GM12878 (cell line): Measurements from ENCODE around the gene PGLYRP2. TPM values are rescaled to one million over a fixed set of nuclear protein-coding genes. Genes with fewer than 3 reads are reported as not detected.

ENCODE experiments used
- ATAC-seq: fragments of 200-7000 bp; cut with Tn5 transposase; 3 replicates; pipeline ENCODE4 v1.9.1; 2020; ENCODE audit warnings: mild to moderate bottlenecking, moderate library complexity
- BruUV-seq: library from RNA; stranded (reverse); fragments of 400-500 nt; replicated peaks from 2 replicates; lab custom pipeline; 2021; lab: Mats Ljungman, UMichigan
- CTCF ChIA-PET: fragments of 300-600 bp; sonication (Branson Sonifier 250); formaldehyde crosslinking; extraction: SDS; loops from one replicate; lab custom pipeline; 2021; ENCODE audit warnings: inconsistent platforms; lab: Yijun Ruan, JAX
- POLR2A ChIA-PET: fragments of 350-600 bp; formaldehyde crosslinking; extraction: SDS; loops from one replicate; lab custom pipeline; 2021; ENCODE audit warnings: inconsistent platforms; lab: Charles Lee
- RAD21 ChIA-PET: fragments of 300-600 bp; sonication (Branson Sonifier 250); formaldehyde crosslinking; loops from one replicate; lab custom pipeline; 2023; ENCODE audit warnings: antibody characterized with exemption; ENCODE audit not compliant: unreplicated experiment; lab: Charles Lee
- SMC1A ChIA-PET: fragments of 300-600 bp; sonication (Branson Sonifier 250); formaldehyde crosslinking; loops from one replicate; lab custom pipeline; 2023; ENCODE audit not compliant: unreplicated experiment, uncharacterized antibody; lab: Charles Lee
- DNase-seq: peaks from one replicate; pipeline ENCODE4 v3.0.0-alpha.2; 2011; ENCODE audit warnings: low read depth, low spot score
- FAIRE-seq: peaks from 3 replicates; lab custom pipeline; 2011; peaks lifted over from hg19 to GRCh38; lab: Jason Lieb, UNC
- H2AFZ ChIP-seq: 2 replicates; pipeline ENCODE4 v1.6.0; 2011; ENCODE audit warnings: low read depth, low read length, control low read depth; ENCODE audit not compliant: control insufficient read depth
- H3K27ac ChIP-seq: 2 replicates; pipeline ENCODE4 v1.5.1; 2011; ENCODE audit warnings: control low read depth; ENCODE audit not compliant: control insufficient read depth, insufficient read depth
- H3K27me3 ChIP-seq, 2 experiments: replicated peaks in 1 of 2; 2 replicates each; pipeline versions ENCODE4 v1.6.0 to v1.6.1; 2011; ENCODE audit warnings: low read length in 1 of 2; ENCODE audit not compliant: control insufficient read depth in 2 of 2, insufficient read depth in 2 of 2
- H3K36me3 ChIP-seq, 2 experiments: 2 replicates each; pipeline ENCODE4 v1.5.1; 2011; ENCODE audit warnings: low read length in 1 of 2; ENCODE audit not compliant: control insufficient read depth in 2 of 2, insufficient read depth in 2 of 2
- H3K4me1 ChIP-seq: 2 replicates; pipeline ENCODE4 v1.6.1; 2011; ENCODE audit warnings: mild to moderate bottlenecking, low read length, moderate library complexity, mixed read lengths; ENCODE audit not compliant: control insufficient read depth, insufficient read depth
- H3K4me2 ChIP-seq: 2 replicates; pipeline ENCODE4 v1.6.0; 2011; ENCODE audit warnings: control low read depth; ENCODE audit not compliant: control insufficient read depth, insufficient read depth
- H3K4me3 ChIP-seq: fragments of 200-600 bp; sonication (generic); 2 replicates; pipeline ENCODE4 v1.5.1; 2016
- H3K79me2 ChIP-seq: 2 replicates; pipeline ENCODE4 v1.6.0; 2011; ENCODE audit warnings: low read length; ENCODE audit not compliant: control insufficient read depth, insufficient read depth
- H3K9ac ChIP-seq: 2 replicates; pipeline ENCODE4 v1.8.0; 2011; ENCODE audit warnings: low read length, control low read depth, mixed read lengths; ENCODE audit not compliant: control insufficient read depth, insufficient read depth
- H3K9me3 ChIP-seq: replicated peaks from 3 replicates; pipeline ENCODE4 v1.5.1; 2011; ENCODE audit warnings: mild to moderate bottlenecking, low read length; ENCODE audit not compliant: control insufficient read depth, insufficient read depth
- H4K20me1 ChIP-seq: 2 replicates; pipeline ENCODE4 v1.6.0; 2011; ENCODE audit not compliant: control insufficient read depth, insufficient read depth
- BHLHE40 ChIP-seq, 2 experiments: fragments of 450-650 bp in 1 of 2; IDR thresholded peaks; 2 replicates each; pipeline ENCODE4 v1.6.1; 2011 to 2017; ENCODE audit warnings: low read depth in 2 of 2, borderline replicate concordance in 1 of 2, improper control_type of control experiment in 1 of 2, low read length in 1 of 2, mild to moderate bottlenecking in 1 of 2
- IKZF2 ChIP-seq, 2 experiments: fragments of 450-650 bp; IDR thresholded peaks; 2 replicates each; pipeline ENCODE4 v1.6.1; 2017; ENCODE audit warnings: mild to moderate bottlenecking in 2 of 2, moderate library complexity in 2 of 2
- IRF3 ChIP-seq: fragments of 450-650 bp; IDR thresholded peaks from 2 replicates; pipeline ENCODE4 v1.6.1; 2014; ENCODE audit warnings: mild to moderate bottlenecking
- KAT2A ChIP-seq: conservative IDR thresholded peaks from 2 replicates; pipeline ENCODE4 v1.6.1; 2011; ENCODE audit warnings: low read depth, low read length; ENCODE audit not compliant: control insufficient read depth
- SUPT20H ChIP-seq: IDR thresholded peaks from 2 replicates; pipeline ENCODE4 v1.6.1; 2011; ENCODE audit warnings: low read depth, mild to moderate bottlenecking, low read length, moderate library complexity, borderline replicate concordance; ENCODE audit not compliant: control insufficient read depth
- WGBS: methylation state at CpG from one replicate; pipeline ENCODE4 v1.1.6; 2016; ENCODE audit warnings: low lambda C conversion rate; ENCODE audit not compliant: insufficient replicate concordance, insufficient coverage; ENCODE audit errors: missing lambda C conversion rate; 5-methylcytosine and 5-hydroxymethylcytosine counted together
- in situ Hi-C: fragments of 300-500 bp; cut with MboI; formaldehyde crosslinking; loops from 9 replicates; pipeline ENCODE4 v1.14.3; 2018; ENCODE audit warnings: mixed read lengths
- intact Hi-C: fragments of 100-400 bp; cut with micrococcal nuclease; formaldehyde crosslinking; loops from one replicate; pipeline ENCODE4 v1.14.2; 2022; ENCODE audit not compliant: unreplicated experiment
- polyA plus RNA-seq, 11 experiments: library from polyadenylated mRNA; depleted of rRNA in 4 of 11; unstranded in 6 of 11; stranded (reverse) in 5 of 11; fragments of >200 nt; fragmentation: Nextera tagmentation in 4 of 11; fragmentation: Illumina TruSeq in 1 of 11; extraction: Ambion mirVana in 4 of 11; extraction: Trizol in 1 of 11; gene quantifications; 1 replicate in 1 of 11; 2 replicates in 10 of 11; pipeline versions ENCODE4 v1.2.1 to v1.2.3, GENCODE V29; 2011 to 2016; ENCODE audit warnings: inconsistent platforms in 2 of 11, missing spikeins in 2 of 11, low read depth in 1 of 11
- total RNA-seq, 4 experiments: library from RNA; depleted of rRNA in 3 of 4; stranded (reverse); fragments of >200 nt in 3 of 4; fragmentation: Illumina TruSeq in 1 of 4; extraction: Trizol in 1 of 4; gene quantifications; 2 replicates each; pipeline versions ENCODE4 v1.2.1 to v1.2.3, GENCODE V29; 2013 to 2021
- TF ChIP-seq, protein P1 (sequence below): fragments of 450-650 bp; IDR thresholded peaks from 2 replicates; pipeline ENCODE4 v1.6.1; 2018; ENCODE audit warnings: borderline replicate concordance, mild to moderate bottlenecking; ENCODE audit not compliant: partially characterized antibody
- TF ChIP-seq, protein P2 (sequence below): IDR thresholded peaks from 2 replicates; pipeline ENCODE4 v1.6.1; 2012; ENCODE audit warnings: low read depth, low read length, improper control_type of control experiment

PGLYRP2 gene
- total and polyA plus RNA-seq, 10 of the 15 experiments (the other 5 are each of a cell fraction or from before 2014, with no cell fraction given): 0.15 to 0.48 (median 0.26) TPM; not detected in 5

GRCh38 chr19:15439078-15439799 is 40.1 kb downstream of the PGLYRP2 start:
- SMC1A ChIA-PET: no interaction called here
- in situ Hi-C loops: no loop called here
- POLR2A ChIA-PET: no interaction called here

More at GRCh38 chr19:15439078-15439799, 40.1 kb downstream of the PGLYRP2 start:
- Histone ChIP-seq H3K9ac (no peak overlapping the region), H3K4me3 (no peak overlapping the region), H4K20me1 (no peaks in the 10 kb centered on the region; the same call in 1 of the 2 replicates), H3K4me1 (no peaks in the 10 kb centered on the region; the same call in 1 of the 2 replicates), H3K36me3 (no peaks in the 10 kb centered on the region), H3K27me3 (no peaks in the 10 kb centered on the region), H3K4me2 (no peak overlapping the region), H3K79me2 (no peaks in the 10 kb centered on the region), H2AFZ (no peak overlapping the region), H3K9me3 (no peaks in the 10 kb centered on the region), H3K27ac (no peak overlapping the region)
- FAIRE-seq (no peak), DNase-seq (no peak), ATAC-seq (no peak)
- no TSS peak for BruUV-seq
- ChIA-PET RAD21 (no interaction called here), CTCF (no interaction called here)
- TF ChIP-seq, protein P1, sequence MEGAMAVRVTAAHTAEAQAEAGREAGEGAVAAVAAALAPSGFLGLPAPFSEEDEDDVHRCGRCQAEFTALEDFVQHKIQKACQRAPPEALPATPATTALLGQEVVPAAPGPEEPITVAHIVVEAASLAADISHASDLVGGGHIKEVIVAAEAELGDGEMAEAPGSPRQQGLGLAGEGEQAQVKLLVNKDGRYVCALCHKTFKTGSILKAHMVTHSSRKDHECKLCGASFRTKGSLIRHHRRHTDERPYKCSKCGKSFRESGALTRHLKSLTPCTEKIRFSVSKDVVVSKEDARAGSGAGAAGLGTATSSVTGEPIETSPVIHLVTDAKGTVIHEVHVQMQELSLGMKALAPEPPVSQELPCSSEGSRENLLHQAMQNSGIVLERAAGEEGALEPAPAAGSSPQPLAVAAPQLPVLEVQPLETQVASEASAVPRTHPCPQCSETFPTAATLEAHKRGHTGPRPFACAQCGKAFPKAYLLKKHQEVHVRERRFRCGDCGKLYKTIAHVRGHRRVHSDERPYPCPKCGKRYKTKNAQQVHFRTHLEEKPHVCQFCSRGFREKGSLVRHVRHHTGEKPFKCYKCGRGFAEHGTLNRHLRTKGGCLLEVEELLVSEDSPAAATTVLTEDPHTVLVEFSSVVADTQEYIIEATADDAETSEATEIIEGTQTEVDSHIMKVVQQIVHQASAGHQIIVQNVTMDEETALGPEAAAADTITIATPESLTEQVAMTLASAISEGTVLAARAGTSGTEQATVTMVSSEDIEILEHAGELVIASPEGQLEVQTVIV: no peak
- TF ChIP-seq SUPT20H (no peak), BHLHE40 (IDR thresholded peaks at IDR 0.05; ENCODE audit: borderline replicate concordance in 1 of 2, low read depth in 2 of 2, low read length in 1 of 2) (no peak), KAT2A (no peak), IRF3 (no peak), IKZF2 (IDR thresholded peaks at IDR 0.05) (no peak)
- TF ChIP-seq, protein P2, sequence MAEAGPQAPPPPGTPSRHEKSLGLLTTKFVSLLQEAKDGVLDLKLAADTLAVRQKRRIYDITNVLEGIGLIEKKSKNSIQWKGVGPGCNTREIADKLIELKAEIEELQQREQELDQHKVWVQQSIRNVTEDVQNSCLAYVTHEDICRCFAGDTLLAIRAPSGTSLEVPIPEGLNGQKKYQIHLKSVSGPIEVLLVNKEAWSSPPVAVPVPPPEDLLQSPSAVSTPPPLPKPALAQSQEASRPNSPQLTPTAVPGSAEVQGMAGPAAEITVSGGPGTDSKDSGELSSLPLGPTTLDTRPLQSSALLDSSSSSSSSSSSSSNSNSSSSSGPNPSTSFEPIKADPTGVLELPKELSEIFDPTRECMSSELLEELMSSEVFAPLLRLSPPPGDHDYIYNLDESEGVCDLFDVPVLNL: no peak
- WGBS: 68% methylated on average over 25 of the region's 25 CpGs
- intact Hi-C loops: no loop called here
